Measurements from ENCODE around the gene NDUFAF8.

- TF ChIP-seq, protein P1, sequence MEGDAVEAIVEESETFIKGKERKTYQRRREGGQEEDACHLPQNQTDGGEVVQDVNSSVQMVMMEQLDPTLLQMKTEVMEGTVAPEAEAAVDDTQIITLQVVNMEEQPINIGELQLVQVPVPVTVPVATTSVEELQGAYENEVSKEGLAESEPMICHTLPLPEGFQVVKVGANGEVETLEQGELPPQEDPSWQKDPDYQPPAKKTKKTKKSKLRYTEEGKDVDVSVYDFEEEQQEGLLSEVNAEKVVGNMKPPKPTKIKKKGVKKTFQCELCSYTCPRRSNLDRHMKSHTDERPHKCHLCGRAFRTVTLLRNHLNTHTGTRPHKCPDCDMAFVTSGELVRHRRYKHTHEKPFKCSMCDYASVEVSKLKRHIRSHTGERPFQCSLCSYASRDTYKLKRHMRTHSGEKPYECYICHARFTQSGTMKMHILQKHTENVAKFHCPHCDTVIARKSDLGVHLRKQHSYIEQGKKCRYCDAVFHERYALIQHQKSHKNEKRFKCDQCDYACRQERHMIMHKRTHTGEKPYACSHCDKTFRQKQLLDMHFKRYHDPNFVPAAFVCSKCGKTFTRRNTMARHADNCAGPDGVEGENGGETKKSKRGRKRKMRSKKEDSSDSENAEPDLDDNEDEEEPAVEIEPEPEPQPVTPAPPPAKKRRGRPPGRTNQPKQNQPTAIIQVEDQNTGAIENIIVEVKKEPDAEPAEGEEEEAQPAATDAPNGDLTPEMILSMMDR (IDR thresholded peaks at IDR 0.05; ENCODE audit: insufficient read depth, low read length, poor library complexity, severe bottlenecking): no peak
- no peak for TF ChIP-seq EZH2phosphoT487 (conservative IDR thresholded peaks at IDR 0.05; ENCODE audit: low read length)
Observed at GRCh38 chr17:81250286-81251093, 11.4 kb downstream of the NDUFAF8 start.
